HG03064 (cell line): ENCODE measurements around the gene COL4A2.
A peak's percentile ranks its signal among the peaks of the same experiment; 100 is the strongest.

Experiments used
- ATAC-seq: cut with Tn5 transposase; IDR thresholded peaks from one replicate; pipeline ENCODE4 v1.9.1; 2021; ENCODE audit warnings: low read depth; ENCODE audit not compliant: unreplicated experiment

COL4A2 gene

GRCh38 chr13:110464556-110465333, 157.7 kb downstream of the COL4A2 start:
- ATAC-seq: no peak

DNA sequence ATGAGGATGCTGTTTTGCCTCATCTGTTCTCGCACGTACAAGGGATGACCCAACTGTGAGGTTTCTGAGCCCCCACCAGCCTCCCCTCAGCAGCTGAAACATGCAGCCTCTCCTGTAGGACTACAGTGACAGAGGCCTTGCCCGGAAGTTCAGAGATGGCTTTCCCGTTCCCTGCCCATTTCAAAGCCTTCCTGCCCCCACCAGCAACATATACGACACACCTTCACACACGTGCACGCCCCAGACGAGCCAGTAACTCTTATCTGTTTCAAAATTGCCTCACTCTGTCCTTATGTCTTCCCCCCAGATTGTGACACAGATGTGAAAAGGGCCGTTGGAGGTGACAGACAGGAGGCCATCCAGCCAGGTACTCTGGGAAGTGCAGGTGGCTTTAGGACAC, 158.6 kb downstream of the COL4A2 start:
- no peak for ATAC-seq

DNA sequence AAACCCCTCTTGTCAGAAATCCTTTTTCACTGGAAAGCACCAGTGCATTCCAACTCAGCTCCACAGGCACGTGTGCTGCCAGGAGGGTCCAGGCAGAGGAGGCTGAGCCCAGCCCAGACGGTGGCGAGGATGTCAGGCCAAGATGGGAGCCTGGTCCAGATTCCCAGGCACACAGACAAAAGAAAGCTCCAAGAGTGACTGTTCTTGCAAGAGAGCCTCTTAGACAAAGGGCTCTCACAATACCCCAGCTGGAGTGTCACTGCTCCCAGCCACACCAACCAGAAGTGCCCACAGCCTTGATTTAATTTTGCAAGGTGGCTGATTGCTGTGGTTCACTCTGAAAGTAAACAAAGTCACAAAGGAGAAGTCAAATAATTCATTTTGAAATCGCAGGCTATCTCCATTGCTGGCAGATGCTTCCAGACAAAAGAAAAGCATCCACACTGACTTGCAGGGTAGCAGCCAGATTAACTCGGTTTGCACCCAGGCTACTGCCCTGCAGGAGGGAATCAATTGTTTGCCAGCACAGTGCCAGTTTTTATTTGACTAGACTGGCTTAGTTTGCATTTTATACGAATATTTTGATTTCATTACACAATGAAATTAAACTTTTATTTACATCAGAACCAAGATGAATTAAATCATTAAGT, 159.3 kb downstream of the COL4A2 start:
- no peak for ATAC-seq

DNA sequence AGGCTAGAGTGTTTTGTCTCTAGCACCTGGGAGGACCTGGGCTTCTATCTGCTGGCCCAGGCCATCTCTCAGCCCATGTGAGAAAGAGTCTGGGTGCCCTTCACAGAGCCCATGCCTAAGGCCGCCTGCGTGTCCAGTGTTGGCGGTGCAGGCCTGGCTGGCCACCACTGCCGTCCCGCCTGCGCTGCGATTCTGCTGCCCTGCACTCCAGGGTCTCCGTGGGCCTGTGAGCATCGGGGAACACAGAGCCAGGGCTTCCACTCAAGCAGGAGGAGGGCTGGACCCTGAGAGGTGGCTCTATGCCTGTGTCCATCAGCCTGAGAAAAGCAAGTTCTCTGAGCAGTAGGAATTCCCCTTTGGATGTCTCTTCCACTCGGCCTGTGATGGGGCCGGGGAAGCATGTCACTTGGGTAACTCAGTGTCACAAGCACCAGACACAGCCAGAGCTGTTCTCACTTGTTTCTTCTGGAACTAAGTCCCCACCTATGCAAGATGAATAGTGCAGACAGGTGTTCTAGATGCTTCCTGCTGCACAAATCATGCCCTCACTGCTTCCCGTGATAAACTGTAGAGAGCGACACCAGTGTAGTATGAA, 160.5 kb downstream of the COL4A2 start:
- no peak for ATAC-seq

DNA sequence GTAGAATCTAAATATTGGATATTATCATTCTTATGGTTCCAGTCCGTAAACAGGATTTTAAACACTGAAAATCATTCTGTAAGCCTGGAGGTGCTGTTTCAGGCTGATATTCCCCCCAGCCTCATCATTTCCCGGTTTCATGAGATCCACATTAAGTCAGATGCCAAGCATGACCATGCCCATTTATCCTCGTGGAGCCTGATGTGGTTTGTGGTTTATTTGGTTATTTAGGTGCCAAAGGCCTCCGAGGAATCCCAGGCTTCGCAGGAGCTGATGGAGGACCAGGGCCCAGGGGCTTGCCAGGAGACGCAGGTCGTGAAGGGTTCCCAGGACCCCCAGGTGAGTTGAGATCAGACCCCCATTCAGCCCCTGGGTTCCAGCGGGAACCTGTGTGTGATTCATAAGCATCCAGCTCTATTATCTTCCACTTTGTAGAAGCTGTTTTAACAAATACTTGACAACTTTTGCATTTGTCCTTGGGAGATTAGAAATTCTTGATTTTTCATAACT, 162.0 kb downstream of the COL4A2 start:
- ATAC-seq: no peak

DNA sequence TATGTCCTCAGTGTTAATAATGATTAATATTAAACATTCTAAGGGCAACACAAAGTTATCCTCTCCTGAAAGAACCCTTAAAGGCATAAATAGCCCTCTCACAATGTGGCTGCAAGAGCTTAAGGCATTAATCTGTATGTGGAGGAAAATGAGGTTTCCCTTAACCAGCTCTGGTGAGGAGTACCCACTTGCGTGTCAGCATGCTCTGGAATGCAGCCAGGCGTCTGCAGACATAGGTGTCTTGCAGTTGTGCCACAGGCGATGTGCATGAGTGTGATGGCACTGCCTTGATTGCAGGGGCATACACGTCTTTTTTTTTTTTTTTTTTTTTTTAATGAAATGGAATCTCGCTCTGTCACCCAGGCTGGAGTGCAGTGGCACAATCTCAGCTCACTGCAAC, 162.5 kb downstream of the COL4A2 start:
- ATAC-seq: no peak

DNA sequence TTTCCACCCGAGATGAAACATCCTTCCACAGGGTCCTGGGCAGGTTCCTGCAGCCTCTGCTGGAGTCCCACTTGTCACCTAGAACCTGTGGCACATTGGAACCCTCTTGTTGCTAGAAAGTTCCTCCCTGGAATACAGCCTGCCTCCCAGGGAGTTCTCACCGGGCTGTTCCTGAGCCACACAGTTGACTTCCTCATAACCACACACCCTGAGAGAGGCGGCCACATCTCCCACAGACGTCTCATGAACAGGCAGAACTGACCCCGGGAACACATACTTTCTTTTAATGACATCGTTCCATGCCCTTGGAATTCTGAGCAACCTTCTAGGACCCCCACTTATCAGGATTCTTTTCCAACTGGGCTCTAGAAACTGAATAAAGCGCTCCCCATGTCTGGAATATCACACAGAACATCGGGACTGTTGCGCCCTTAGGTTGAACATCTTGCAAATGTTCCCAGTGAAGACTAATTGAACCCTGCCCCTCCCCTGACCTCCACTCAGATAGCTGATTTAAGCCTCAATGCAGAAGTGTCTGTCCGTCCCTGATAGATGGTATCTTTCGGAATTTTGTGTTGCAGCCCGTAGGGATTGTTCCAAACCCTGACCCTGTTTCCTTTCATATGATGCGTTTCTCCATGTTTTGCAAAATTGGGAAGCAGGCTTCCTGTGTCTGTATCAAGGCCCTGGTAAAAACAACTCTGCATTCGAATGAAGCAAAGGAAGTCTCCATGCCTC, 163.4 kb downstream of the COL4A2 start:
- ATAC-seq: no peak

GRCh38 chr13:110471156-110471832, 164.2 kb downstream of the COL4A2 start:
- peak; percentile 18 for ATAC-seq

DNA sequence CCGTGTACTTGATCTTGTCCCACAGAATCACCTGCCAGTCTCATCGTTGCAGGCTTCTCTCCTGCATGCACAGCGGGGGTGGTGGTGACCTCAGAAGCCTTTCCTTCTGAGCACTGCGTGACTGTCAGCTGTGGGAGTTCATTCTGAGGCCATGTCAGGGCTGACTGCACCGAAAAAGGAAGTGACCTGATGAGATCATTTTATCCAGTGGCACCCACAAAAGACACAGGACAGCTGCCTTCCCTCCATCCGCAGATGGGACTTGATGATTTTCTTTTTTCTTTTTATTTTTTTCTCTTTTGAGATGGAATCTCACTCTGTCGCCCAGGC, 164.7 kb downstream of the COL4A2 start:
- peak; percentile 97 for ATAC-seq

- ATAC-seq: no peak
Measured at GRCh38 chr13:110472904-110473563, 165.9 kb downstream of the COL4A2 start.

DNA sequence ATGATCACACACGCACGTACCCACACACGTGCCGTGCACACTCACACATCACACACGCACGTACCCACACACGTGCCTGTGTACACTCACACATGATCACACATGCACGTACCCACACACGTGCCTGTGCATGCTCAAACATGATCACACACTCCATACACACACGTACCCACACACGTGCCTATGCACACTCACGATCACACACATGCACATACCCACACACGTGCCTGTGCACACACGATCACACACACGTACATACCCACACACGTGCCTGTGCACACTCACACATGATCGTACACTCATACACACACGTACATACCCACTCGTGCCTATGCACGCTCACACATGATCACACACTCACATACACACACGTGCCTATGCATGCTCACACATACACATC, 167.6 kb downstream of the COL4A2 start:
- no peak for ATAC-seq

DNA sequence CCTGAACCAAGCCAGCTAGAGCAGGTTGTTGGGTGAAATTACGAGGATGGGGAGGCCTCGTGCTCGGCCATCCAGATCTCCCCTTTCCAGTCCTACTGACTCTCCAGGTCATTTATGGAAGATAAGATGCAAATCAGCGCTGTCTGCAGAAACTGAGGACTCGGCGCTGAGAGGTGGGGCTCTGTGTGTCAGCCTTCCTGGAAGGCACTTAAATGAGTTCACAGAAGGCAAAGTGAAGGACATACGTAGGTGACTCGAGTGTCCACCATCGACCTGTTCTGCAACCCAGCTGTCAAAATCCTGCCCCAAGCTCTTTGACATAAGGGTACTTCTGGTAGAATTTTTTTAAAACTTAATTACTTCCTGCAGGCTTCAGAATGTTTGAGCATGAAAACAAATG, 168.0 kb downstream of the COL4A2 start:
- no peak for ATAC-seq

DNA sequence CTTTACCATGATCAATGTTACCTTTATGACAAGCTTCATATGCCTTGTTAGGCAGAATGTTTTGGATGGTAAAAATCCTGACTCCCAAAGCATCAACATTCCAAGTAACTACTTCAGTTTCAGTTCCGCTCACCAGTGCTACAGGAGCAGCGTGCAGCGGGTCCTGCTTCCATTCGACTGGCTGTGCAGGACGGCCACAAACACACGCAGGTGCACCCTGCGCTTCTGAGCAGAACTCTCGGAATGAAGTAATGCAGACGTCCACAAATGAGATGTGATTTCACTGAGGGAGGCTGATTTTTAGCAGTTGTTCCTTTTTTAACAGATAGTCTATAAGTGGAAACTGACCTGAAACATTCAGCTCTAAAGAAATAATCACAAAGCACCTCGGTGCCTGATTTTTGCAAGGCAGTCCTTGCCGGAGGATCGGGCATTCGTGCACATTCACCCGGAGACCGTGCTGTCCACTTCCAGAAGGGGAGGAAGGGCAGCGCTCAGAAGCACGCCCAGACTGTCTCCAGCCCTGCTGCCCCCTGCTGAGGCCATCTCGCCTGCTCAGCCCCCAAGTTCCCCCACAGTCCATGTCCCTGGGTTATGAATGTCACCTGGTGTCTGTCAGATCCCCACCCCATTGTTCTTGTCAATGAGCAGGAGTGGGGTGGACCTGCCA, 168.6 kb downstream of the COL4A2 start:
- ATAC-seq: peak; percentile 40

DNA sequence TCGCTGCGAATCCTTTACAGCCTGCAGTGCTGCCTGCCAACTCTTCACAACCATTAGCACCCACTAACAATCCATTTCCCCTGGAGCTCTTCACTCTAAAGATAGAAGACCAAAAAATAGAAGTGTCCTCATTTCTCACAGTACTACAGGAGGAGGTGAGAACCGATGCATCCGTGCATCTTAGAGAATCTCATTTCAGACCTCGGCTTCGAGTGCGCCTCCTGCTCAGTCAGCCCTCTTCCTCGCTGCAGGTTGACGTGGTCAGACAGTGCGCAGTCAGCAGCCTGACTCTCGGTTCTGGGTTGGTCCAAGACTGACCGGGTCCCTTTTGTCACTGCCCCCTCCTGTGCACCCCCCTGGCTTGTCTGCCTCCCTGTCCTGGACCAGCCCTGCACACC, 169.1 kb downstream of the COL4A2 start:
- no peak for ATAC-seq

DNA sequence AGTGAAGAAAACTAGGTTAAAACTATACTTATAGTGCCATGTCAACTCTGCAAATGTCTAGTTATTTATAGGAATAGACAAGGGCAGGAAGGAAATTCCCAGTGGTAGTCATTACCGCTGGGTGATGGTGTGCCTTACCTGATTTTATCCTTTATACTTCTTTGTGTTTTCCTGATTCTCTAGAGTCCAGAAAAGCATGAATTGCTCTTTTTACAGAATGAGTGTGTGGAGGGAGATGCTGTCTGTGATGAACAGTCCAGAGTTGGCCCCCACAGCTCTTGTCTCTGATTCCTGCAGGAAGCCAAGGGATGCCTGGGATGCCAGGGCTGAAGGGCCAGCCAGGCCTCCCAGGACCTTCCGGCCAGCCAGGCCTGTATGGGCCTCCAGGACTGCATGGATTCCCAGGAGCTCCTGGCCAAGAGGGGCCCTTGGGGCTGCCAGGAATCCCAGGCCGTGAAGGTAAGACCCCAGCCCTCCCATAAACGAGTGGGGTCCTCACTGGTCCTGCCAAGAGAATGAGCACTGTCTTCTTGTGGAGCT, 170.7 kb downstream of the COL4A2 start:
- no peak for ATAC-seq

GRCh38 chr13:110478405-110479214, 171.5 kb downstream of the COL4A2 start:
- ATAC-seq: no peak

DNA sequence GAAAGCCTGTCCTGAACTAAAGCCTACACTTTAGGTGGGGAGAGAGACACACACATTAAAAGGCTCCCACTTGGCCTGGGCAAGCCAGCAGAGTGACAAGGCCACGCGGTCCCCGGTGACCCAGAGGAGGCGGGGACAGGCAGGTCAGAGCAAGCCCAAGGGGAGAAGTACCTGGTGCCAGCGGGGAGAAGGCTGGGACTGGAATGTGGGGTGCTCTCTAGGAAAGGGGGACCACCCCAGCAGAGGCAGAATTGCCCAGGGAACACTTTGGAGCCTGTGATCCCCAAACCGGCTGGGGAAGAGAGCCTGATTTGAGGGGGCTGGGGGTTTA, 172.1 kb downstream of the COL4A2 start:
- ATAC-seq: no peak

GRCh38 chr13:110479648-110480047, 172.6 kb downstream of the COL4A2 start:
- ATAC-seq: no peak

- ATAC-seq: no peak
Measured at GRCh38 chr13:110480161-110480560, 173.1 kb downstream of the COL4A2 start.
